Body of pancreas (tissue), 4 donors: ENCODE measurements around the gene AIFM2. TPM values are rescaled to one million over a fixed set of nuclear protein-coding genes. Genes with fewer than 3 reads are reported as not detected.

Source experiments
- ATAC-seq: fragments of 150-250 bp; one replicate; pipeline ENCODE4 v1.9.1; 2016
- DNase-seq, 4 donors: peaks; one replicate each; pipeline ENCODE4 v3.0.0-alpha.2; 2019
- H3K27ac ChIP-seq, 4 donors: fragments of 200-600 bp; sonication (generic); 1 replicate in 3 of 4; 2 replicates in 1 of 4; pipeline versions ENCODE4 v1.5.1 to v1.6.1; 2016 to 2019; ENCODE audit warnings: mild to moderate bottlenecking in 1 of 4, mixed read lengths in 1 of 4, moderate library complexity in 1 of 4
- H3K27me3 ChIP-seq, 2 donors: fragments of 200-600 bp; sonication (generic); one replicate each; pipeline ENCODE4 v1.6.0; 2016; ENCODE audit warnings: mild to moderate bottlenecking in 1 of 2
- H3K36me3 ChIP-seq, 2 donors: fragments of 200-600 bp; sonication (generic); replicated peaks in 1 of 2; 2 replicates each; pipeline ENCODE4 v1.5.1; 2016; ENCODE audit warnings: low read depth in 2 of 2; ENCODE audit not compliant: insufficient read depth in 1 of 2
- H3K4me1 ChIP-seq: fragments of 200-600 bp; sonication (generic); one replicate; pipeline ENCODE4 v1.6.0; 2016
- H3K4me3 ChIP-seq, 2 donors: fragments of 200-600 bp; sonication (generic); 1 replicate in 1 of 2; 2 replicates in 1 of 2; pipeline ENCODE4 v1.5.1; 2016 to 2019
- H3K9me3 ChIP-seq, 3 donors: fragments of 200-600 bp; sonication (generic); 1 replicate in 2 of 3; 2 replicates in 1 of 3; pipeline ENCODE4 v1.5.1; 2016
- POLR2A ChIP-seq, 3 donors: fragments of 450-650 bp; IDR thresholded peaks; one replicate each; pipeline ENCODE4 v1.6.1; 2016; ENCODE audit warnings: antibody characterized with exemption in 3 of 3, mild to moderate bottlenecking in 2 of 3
- WGBS, 2 donors: methylation state at CpG; one replicate each; pipeline ENCODE4 v1.1.5; 2017; 5-methylcytosine and 5-hydroxymethylcytosine counted together
- intact Hi-C: fragments of 100-400 bp; cut with DNase I; formaldehyde crosslinking; loops from one replicate; pipeline ENCODE4 v1.15.1; 2023
- total RNA-seq, 2 donors: library from RNA; depleted of rRNA; stranded (reverse); fragments of >200 nt; gene quantifications; one replicate each; pipeline ENCODE4 v1.1.0, GENCODE V29; 2016
- TF ChIP-seq, protein P1 (sequence below), 7 experiments: fragments of 450-650 bp in 4 of 7; fragments of 200-600 bp in 3 of 7; sonication (generic) in 3 of 7; IDR thresholded peaks; one replicate each; pipeline ENCODE4 v1.5.1; 2016 to 2019; ENCODE audit warnings: antibody characterized with exemption in 7 of 7

Gene AIFM2
- total RNA-seq, 2 donors from 2014 or later: 4.2 to 12.2 TPM

DNA sequence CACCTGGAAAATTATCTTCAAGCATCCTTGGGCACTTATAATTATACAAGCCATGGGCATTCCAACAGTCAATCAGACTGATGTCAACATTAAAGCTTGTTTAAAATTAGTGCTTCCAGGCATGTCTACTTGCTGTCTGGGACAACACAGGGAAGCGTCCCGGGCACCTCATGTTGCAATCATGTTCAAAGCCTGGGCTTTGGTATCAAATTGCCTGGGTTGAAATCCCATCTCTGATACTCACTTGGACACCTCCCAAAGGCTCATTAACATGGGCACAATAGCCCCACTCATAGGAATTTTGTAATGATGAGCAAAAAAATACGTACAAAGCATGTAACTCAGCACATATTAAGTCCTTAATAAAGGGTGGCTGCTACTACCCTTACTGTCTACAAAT lies 14.4 kb downstream of the AIFM2 start:
- WGBS, 2 donors: 77 to 84% methylated on average over 3 of the region's 3 CpGs

DNA sequence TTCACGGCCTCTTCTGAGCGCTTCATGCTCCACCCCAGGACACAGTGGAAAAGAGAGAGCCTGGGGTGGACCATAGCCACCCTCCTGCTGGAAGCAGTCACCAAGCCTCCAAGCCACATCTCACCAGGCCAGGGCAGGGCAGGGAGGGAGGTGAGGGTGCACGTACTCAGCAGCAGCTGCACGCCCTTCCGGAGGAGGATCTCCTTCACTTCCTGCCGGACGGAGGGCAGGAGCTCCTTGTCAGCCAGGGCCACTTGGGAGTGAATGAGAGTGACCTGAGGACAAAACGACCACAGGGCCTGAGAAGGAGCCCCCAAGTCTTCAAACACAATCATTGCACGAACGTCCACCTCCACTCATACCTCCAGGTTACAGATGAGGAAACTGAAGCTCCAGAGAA lies 15.0 kb downstream of the AIFM2 start:
- no peak for ATAC-seq
- no peak for TF ChIP-seq POLR2A (IDR thresholded peaks at IDR 0.05)
- TF ChIP-seq, protein P1, sequence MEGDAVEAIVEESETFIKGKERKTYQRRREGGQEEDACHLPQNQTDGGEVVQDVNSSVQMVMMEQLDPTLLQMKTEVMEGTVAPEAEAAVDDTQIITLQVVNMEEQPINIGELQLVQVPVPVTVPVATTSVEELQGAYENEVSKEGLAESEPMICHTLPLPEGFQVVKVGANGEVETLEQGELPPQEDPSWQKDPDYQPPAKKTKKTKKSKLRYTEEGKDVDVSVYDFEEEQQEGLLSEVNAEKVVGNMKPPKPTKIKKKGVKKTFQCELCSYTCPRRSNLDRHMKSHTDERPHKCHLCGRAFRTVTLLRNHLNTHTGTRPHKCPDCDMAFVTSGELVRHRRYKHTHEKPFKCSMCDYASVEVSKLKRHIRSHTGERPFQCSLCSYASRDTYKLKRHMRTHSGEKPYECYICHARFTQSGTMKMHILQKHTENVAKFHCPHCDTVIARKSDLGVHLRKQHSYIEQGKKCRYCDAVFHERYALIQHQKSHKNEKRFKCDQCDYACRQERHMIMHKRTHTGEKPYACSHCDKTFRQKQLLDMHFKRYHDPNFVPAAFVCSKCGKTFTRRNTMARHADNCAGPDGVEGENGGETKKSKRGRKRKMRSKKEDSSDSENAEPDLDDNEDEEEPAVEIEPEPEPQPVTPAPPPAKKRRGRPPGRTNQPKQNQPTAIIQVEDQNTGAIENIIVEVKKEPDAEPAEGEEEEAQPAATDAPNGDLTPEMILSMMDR (IDR thresholded peaks at IDR 0.05): no peak
- intact Hi-C loops: no loop called here
- H3K9me3 ChIP-seq: no peaks in the 10 kb centered on the region
- 70 to 79% methylated on average over 10 of the region's 10 CpGs for WGBS, 2 donors
- H3K4me1 ChIP-seq: no peaks in the 10 kb centered on the region
- no peak overlapping the region for H3K4me3 ChIP-seq
- H3K36me3 ChIP-seq: peaks cover 0 to 7% of the 10 kb centered on the region in 2 donors
- H3K27me3 ChIP-seq: no peaks in the 10 kb centered on the region
- no peak overlapping the region for H3K27ac ChIP-seq
- DNase-seq: no peak

More for the DNA sequence above, 14.4 kb downstream of the AIFM2 start:
- Histone ChIP-seq H3K27ac (no peak overlapping the region), H3K4me1 (no peaks in the 10 kb centered on the region), H3K9me3 (no peaks in the 10 kb centered on the region), H3K27me3 (no peaks in the 10 kb centered on the region), H3K4me3 (no peak overlapping the region), H3K36me3 (peaks cover 0 to 7% of the 10 kb centered on the region in 2 donors)
- no peak for TF ChIP-seq POLR2A (IDR thresholded peaks at IDR 0.05)
- TF ChIP-seq, protein P1 (IDR thresholded peaks at IDR 0.05): no peak
- intact Hi-C loops: no loop called here
- DNase-seq (no peak), ATAC-seq (no peak)

DNA sequence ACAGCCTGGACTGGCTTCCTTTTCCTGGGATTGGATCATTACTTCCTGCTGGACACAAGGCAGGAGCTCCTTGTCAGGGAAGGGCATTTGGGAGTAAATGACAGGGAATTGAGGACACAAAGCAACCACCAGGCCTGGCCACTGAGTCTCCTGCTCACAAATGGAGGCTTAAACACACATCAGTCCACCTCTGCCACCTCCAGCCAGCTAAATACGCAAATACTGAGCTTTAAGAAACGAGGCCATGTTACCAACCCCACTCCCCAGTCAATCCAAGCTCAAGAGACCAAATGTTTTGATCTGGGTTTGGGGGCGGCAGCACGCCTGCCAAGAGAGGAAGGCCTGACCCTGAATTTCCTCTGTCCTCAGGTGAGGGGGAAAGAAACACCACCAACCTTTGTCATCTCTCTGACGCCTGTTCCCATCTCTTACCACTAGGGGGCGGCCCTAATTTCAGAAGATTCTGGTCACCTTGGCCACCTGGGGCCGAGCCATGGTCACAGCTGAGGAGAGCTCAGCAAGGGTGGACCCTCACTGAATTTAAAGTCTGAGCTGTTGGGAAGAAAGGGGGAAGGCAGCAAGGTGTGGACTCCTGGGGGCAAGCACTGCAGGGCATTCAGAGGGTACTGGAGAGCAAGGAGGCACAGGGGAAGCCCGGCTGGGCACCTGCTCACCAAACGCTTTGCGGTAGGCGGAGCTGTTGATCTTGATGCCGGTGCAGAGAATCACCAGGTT lies 16.5 kb downstream of the AIFM2 start:
- peak; percentile 68 for ATAC-seq
- peaks cover 0 to 9% of the 10 kb centered on the region in 2 donors for H3K36me3 ChIP-seq

DNA sequence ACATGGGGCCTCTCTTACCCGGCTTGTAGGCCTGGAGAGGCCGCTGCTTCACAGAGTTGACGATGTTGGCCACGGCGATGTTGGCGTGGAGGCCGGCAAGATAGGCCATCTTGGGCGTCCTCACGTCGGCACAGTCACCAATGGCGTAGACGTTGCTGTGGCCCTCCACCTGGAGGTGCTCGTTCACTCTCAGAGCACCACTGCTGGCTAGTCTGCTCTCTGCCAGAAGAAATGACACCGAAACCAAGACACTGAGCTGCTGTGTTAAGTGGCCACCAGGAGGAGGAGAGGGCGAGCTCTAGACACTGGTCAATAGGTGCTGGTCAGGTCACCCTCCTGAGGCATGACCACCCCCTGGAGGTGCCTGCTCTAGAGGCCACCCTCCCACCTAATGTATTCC lies 17.7 kb downstream of the AIFM2 start:
- 88 to 100% methylated on average over 2 to 14 of the region's 15 CpGs for WGBS, 2 donors
- no peak for DNase-seq

More for the DNA sequence above, 16.5 kb downstream of the AIFM2 start:
- Histone ChIP-seq H3K4me3 (no peak overlapping the region), H3K4me1 (no peaks in the 10 kb centered on the region), H3K9me3 (no peaks in the 10 kb centered on the region), H3K27me3 (no peaks in the 10 kb centered on the region), H3K27ac (no peak overlapping the region)
- 41 to 45% methylated on average over 11 to 12 of the region's 12 CpGs for WGBS, 2 donors
- TF ChIP-seq, protein P1 (IDR thresholded peaks at IDR 0.05): peak; percentile 70 to 87 (median 80)
- TF ChIP-seq POLR2A (IDR thresholded peaks at IDR 0.05): no peak
- DNase-seq: peak; percentile 67 to 82 (median 68)
- intact Hi-C loops: no loop called here

More for the DNA sequence above, 17.7 kb downstream of the AIFM2 start:
- Histone ChIP-seq H3K9me3 (no peaks in the 10 kb centered on the region), H3K36me3 (peaks cover 0 to 9% of the 10 kb centered on the region in 2 donors), H3K4me1 (no peaks in the 10 kb centered on the region), H3K27ac (no peak overlapping the region), H3K4me3 (no peak overlapping the region), H3K27me3 (no peaks in the 10 kb centered on the region)
- intact Hi-C loops: no loop called here
- TF ChIP-seq, protein P1 (IDR thresholded peaks at IDR 0.05): no peak
- no peak for TF ChIP-seq POLR2A (IDR thresholded peaks at IDR 0.05)
- no peak for ATAC-seq
